Measurements from ENCODE around the gene SLC25A21. TPM values are rescaled to one million over a fixed set of nuclear protein-coding genes. Genes with fewer than 3 reads are reported as not detected.

SLC25A21 gene
- total and polyA plus RNA-seq, 2 experiments from 2014 or later, result 10.6 to 12.1 TPM

DNA sequence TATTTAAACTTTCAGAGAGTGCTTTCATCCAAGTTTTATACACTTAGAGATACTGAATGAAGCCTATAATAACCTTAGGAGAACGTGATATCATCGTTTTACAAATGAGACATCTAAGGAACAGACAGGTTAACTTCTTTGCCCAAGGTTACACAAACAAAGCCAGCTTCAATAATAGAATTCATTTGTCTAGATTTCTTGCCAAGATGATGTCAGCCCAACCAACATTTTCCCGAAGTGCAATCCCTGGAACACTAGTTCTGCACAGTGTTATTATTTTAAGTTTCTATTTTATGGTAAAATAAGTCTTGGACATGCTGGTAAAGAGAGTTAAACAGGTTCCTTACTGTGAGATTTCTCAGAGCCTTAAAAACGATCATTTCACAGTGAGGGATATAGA is 174.6 kb downstream of the SLC25A21 start:
- no peak for DNase-seq (ENCODE audit: low spot score)
- Histone ChIP-seq H3K4me2 (no peak overlapping the region), H3K4me1 (ENCODE audit: insufficient read depth) (0 out of 2 replicates have a peak, but pooled peaks cover 11% of the 10 kb centered on the region), H3K36me3 (ENCODE audit: insufficient read depth) (no peaks in the 10 kb centered on the region), H4K20me1 (replicated peaks; ENCODE audit: insufficient read depth) (no peaks in the 10 kb centered on the region), H3F3A (replicated peaks; ENCODE audit: low read depth) (no peaks in the 10 kb centered on the region), H3K79me2 (replicated peaks; ENCODE audit: insufficient read depth) (no peaks in the 10 kb centered on the region), H2AFZ (no peak overlapping the region), H3K9me2 (ENCODE audit: insufficient read depth) (peaks cover 5% of the 10 kb centered on the region), H3K27ac (ENCODE audit: low read depth) (no peak overlapping the region), H3K27me3 (ENCODE audit: insufficient read depth) (no peaks in the 10 kb centered on the region), H3K4me3 (no peak overlapping the region)
- Mint-ChIP-seq H3K9me3 (no peaks in the 10 kb centered on the region), H3K4me1 (no peaks in the 10 kb centered on the region; the same call in 2 of the 3 replicates), H3K36me3 (ENCODE audit: low read depth) (no peaks in the 10 kb centered on the region), H3K27ac (no peak overlapping the region), H3K4me3 (no peak overlapping the region), H3K27me3 (ENCODE audit: insufficient read depth, low read depth, poor library complexity) (no peaks in the 10 kb centered on the region)
- no peak for ATAC-seq
- no peak for TF ChIP-seq REST (IDR thresholded peaks at IDR 0.05; ENCODE audit: unreplicated experiment)
- TF ChIP-seq ETS1 (IDR thresholded peaks at IDR 0.05), result no peak
- TF ChIP-seq, protein P1, sequence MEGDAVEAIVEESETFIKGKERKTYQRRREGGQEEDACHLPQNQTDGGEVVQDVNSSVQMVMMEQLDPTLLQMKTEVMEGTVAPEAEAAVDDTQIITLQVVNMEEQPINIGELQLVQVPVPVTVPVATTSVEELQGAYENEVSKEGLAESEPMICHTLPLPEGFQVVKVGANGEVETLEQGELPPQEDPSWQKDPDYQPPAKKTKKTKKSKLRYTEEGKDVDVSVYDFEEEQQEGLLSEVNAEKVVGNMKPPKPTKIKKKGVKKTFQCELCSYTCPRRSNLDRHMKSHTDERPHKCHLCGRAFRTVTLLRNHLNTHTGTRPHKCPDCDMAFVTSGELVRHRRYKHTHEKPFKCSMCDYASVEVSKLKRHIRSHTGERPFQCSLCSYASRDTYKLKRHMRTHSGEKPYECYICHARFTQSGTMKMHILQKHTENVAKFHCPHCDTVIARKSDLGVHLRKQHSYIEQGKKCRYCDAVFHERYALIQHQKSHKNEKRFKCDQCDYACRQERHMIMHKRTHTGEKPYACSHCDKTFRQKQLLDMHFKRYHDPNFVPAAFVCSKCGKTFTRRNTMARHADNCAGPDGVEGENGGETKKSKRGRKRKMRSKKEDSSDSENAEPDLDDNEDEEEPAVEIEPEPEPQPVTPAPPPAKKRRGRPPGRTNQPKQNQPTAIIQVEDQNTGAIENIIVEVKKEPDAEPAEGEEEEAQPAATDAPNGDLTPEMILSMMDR (conservative IDR thresholded peaks at IDR 0.05; ENCODE audit: low read depth in 2 of 2), result no peak
- TF ChIP-seq JUNB (IDR thresholded peaks at IDR 0.05; ENCODE audit: unreplicated experiment), result no peak
- TF ChIP-seq ZNF331 (CRISPR knock-in tag; IDR thresholded peaks at IDR 0.05; ENCODE audit: low read depth), result no peak
- no peak for TF ChIP-seq ZNF114 (CRISPR knock-in tag; IDR thresholded peaks at IDR 0.05)
- TF ChIP-seq, protein P2, sequence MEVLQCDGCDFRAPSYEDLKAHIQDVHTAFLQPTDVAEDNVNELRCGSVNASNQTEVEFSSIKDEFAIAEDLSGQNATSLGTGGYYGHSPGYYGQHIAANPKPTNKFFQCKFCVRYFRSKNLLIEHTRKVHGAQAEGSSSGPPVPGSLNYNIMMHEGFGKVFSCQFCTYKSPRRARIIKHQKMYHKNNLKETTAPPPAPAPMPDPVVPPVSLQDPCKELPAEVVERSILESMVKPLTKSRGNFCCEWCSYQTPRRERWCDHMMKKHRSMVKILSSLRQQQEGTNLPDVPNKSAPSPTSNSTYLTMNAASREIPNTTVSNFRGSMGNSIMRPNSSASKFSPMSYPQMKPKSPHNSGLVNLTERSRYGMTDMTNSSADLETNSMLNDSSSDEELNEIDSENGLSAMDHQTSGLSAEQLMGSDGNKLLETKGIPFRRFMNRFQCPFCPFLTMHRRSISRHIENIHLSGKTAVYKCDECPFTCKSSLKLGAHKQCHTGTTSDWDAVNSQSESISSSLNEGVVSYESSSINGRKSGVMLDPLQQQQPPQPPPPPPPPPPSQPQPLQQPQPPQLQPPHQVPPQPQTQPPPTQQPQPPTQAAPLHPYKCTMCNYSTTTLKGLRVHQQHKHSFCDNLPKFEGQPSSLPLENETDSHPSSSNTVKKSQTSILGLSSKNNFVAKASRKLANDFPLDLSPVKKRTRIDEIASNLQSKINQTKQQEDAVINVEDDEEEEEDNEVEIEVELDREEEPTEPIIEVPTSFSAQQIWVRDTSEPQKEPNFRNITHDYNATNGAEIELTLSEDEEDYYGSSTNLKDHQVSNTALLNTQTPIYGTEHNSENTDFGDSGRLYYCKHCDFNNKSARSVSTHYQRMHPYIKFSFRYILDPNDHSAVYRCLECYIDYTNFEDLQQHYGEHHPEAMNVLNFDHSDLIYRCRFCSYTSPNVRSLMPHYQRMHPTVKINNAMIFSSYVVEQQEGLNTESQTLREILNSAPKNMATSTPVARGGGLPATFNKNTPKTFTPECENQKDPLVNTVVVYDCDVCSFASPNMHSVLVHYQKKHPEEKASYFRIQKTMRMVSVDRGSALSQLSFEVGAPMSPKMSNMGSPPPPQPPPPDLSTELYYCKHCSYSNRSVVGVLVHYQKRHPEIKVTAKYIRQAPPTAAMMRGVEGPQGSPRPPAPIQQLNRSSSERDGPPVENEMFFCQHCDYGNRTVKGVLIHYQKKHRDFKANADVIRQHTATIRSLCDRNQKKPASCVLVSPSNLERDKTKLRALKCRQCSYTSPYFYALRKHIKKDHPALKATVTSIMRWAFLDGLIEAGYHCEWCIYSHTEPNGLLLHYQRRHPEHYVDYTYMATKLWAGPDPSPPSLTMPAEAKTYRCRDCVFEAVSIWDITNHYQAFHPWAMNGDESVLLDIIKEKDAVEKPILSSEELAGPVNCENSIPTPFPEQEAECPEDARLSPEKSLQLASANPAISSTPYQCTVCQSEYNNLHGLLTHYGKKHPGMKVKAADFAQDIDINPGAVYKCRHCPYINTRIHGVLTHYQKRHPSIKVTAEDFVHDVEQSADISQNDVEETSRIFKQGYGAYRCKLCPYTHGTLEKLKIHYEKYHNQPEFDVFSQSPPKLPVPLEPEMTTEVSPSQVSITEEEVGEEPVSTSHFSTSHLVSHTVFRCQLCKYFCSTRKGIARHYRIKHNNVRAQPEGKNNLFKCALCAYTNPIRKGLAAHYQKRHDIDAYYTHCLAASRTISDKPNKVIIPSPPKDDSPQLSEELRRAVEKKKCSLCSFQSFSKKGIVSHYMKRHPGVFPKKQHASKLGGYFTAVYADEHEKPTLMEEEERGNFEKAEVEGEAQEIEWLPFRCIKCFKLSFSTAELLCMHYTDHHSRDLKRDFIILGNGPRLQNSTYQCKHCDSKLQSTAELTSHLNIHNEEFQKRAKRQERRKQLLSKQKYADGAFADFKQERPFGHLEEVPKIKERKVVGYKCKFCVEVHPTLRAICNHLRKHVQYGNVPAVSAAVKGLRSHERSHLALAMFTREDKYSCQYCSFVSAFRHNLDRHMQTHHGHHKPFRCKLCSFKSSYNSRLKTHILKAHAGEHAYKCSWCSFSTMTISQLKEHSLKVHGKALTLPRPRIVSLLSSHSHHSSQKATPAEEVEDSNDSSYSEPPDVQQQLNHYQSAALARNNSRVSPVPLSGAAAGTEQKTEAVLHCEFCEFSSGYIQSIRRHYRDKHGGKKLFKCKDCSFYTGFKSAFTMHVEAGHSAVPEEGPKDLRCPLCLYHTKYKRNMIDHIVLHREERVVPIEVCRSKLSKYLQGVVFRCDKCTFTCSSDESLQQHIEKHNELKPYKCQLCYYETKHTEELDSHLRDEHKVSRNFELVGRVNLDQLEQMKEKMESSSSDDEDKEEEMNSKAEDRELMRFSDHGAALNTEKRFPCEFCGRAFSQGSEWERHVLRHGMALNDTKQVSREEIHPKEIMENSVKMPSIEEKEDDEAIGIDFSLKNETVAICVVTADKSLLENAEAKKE (CRISPR knock-in tag; IDR thresholded peaks at IDR 0.05), result no peak
- no peak for TF ChIP-seq NANOG (IDR thresholded peaks at IDR 0.05; ENCODE audit: borderline replicate concordance)
- no peak for TF ChIP-seq CREB1 (CRISPR knock-in tag; IDR thresholded peaks at IDR 0.05; ENCODE audit: low read depth)
- TF ChIP-seq POLR2AphosphoS5 (IDR thresholded peaks at IDR 0.05; ENCODE audit: low read depth), result no peak
- TF ChIP-seq EZH2phosphoT487 (IDR thresholded peaks at IDR 0.05; ENCODE audit: unreplicated experiment), result no peak
- no peak for TF ChIP-seq STAT1 (IDR thresholded peaks at IDR 0.05; ENCODE audit: unreplicated experiment)
- no peak for TF ChIP-seq EZH2 (IDR thresholded peaks at IDR 0.05; ENCODE audit: low read depth, unreplicated experiment)

Measured in GM23338 (cell line).